HepG2 (cell line): Measurements from ENCODE around the gene CDIP1. TPM values are rescaled to one million over a fixed set of nuclear protein-coding genes. Genes with fewer than 3 reads are reported as not detected.
A peak's percentile ranks its signal among the peaks of the same experiment; 100 is the strongest.

Experiments used
- ATAC-seq: fragments of 200-7000 bp; cut with Tn5 transposase; 3 replicates; pipeline ENCODE4 v1.9.1; 2020; ENCODE audit warnings: mild to moderate bottlenecking, moderate library complexity
- BruUV-seq: library from RNA; stranded (reverse); fragments of 400-500 nt; replicated peaks from 2 replicates; lab custom pipeline; 2021; lab: Mats Ljungman, UMichigan
- CTCF ChIA-PET: fragments of 300-600 bp; formaldehyde crosslinking; extraction: SDS; loops from one replicate; lab custom pipeline; 2021; ENCODE audit warnings: low total read pairs, inconsistent platforms, low intra/inter-chr PET ratio; lab: Yijun Ruan, JAX
- POLR2A ChIA-PET: fragments of 350-600 bp; sonication (Branson Sonifier 250); formaldehyde crosslinking; loops from one replicate; lab custom pipeline; 2020; ENCODE audit warnings: antibody characterized with exemption, inconsistent platforms; lab: Yijun Ruan, JAX
- DNase-seq: peaks from one replicate; pipeline ENCODE4 v3.0.0-alpha.2; 2015; ENCODE audit warnings: low spot score
- FAIRE-seq: peaks from 3 replicates; lab custom pipeline; 2011; peaks lifted over from hg19 to GRCh38; lab: Jason Lieb, UNC
- H2AFZ ChIP-seq: one replicate; pipeline ENCODE4 v1.6.1; 2011; ENCODE audit warnings: low read length, inconsistent platforms
- H3K27ac ChIP-seq: fragments of 300-600 bp; 3 replicates; pipeline ENCODE4 v1.8.0; 2011; ENCODE audit warnings: mixed run types, mild to moderate bottlenecking, mixed read lengths, low read length, inconsistent platforms; ENCODE audit not compliant: insufficient read depth; ENCODE audit errors: extremely low read length
- H3K27me3 ChIP-seq, 2 experiments: fragments of 200-600 bp in 1 of 2; 2 replicates in 1 of 2; 3 replicates in 1 of 2; pipeline versions ENCODE4 v1.6.0 to v1.8.0; 2011; ENCODE audit warnings: low read length in 2 of 2, mild to moderate bottlenecking in 2 of 2, moderate library complexity in 2 of 2, inconsistent platforms in 1 of 2; ENCODE audit not compliant: insufficient read depth in 2 of 2, control insufficient read depth in 1 of 2
- H3K36me3 ChIP-seq, 2 experiments: fragments of 200-600 bp in 1 of 2; replicated peaks in 1 of 2; 2 replicates in 1 of 2; 3 replicates in 1 of 2; pipeline versions ENCODE4 v1.5.1 to v1.8.0; 2011; ENCODE audit warnings: low read length in 2 of 2, inconsistent platforms in 1 of 2; ENCODE audit not compliant: insufficient read depth in 2 of 2, control insufficient read depth in 1 of 2
- H3K4me1 ChIP-seq: 2 replicates; pipeline ENCODE4 v1.5.1; 2012; ENCODE audit warnings: low read length, inconsistent platforms; ENCODE audit not compliant: insufficient read depth
- H3K4me2 ChIP-seq: 2 replicates; pipeline ENCODE4 v1.6.0; 2011; ENCODE audit warnings: low read depth, low read length, inconsistent platforms
- H3K4me3 ChIP-seq, 3 experiments: fragments of 200-600 bp in 1 of 3; sonication (generic), shearing (Covaris generic) in 1 of 3; replicated peaks in 1 of 3; 2 replicates each; pipeline ENCODE4 v1.5.1; 2011 to 2016; ENCODE audit warnings: low read length in 3 of 3, inconsistent platforms in 2 of 3, low read depth in 2 of 3, mild to moderate bottlenecking in 2 of 3, control low read depth in 1 of 3, mixed read lengths in 1 of 3; ENCODE audit not compliant: insufficient read depth in 1 of 3
- H3K79me2 ChIP-seq: one replicate; pipeline ENCODE4 v1.6.1; 2011; ENCODE audit warnings: low read length, inconsistent platforms; ENCODE audit not compliant: insufficient read depth
- H3K9ac ChIP-seq: 2 replicates; pipeline ENCODE4 v1.6.0; 2011; ENCODE audit warnings: mild to moderate bottlenecking, low read depth, low read length, inconsistent platforms; ENCODE audit not compliant: insufficient read depth
- H3K9me3 ChIP-seq: 2 replicates; pipeline ENCODE4 v1.5.1; 2012; ENCODE audit warnings: mild to moderate bottlenecking, low read length
- H4K20me1 ChIP-seq: 2 replicates; pipeline ENCODE4 v1.6.0; 2011; ENCODE audit warnings: inconsistent platforms, mild to moderate bottlenecking, low read length, moderate library complexity; ENCODE audit not compliant: insufficient read depth
- AKAP8 ChIP-seq: sonication (generic); formaldehyde crosslinking; IDR thresholded peaks from 2 replicates; pipeline ENCODE4 v1.5.1; 2020; ENCODE audit warnings: mild to moderate bottlenecking, missing genetic modification reagents
- FOSL2 ChIP-seq: sonication (generic); formaldehyde crosslinking; IDR thresholded peaks from 2 replicates; pipeline ENCODE4 v1.4.0; 2020; ENCODE audit warnings: missing genetic modification reagents
- JUND ChIP-seq: sonication (generic); formaldehyde crosslinking; IDR thresholded peaks from 2 replicates; pipeline ENCODE4 v1.8.0; 2022; ENCODE audit warnings: mild to moderate bottlenecking, missing genetic modification reagents
- KDM1A ChIP-seq: IDR thresholded peaks from 2 replicates; pipeline ENCODE4 v1.6.1; 2016; ENCODE audit warnings: missing compliant biosample characterization
- PHF20 ChIP-seq: sonication (generic); formaldehyde crosslinking; IDR thresholded peaks from 2 replicates; pipeline ENCODE4 v1.5.0; 2020; ENCODE audit warnings: mild to moderate bottlenecking, missing genetic modification reagents
- RAD21 ChIP-seq: fragments of 450-650 bp; formaldehyde crosslinking; IDR thresholded peaks from 2 replicates; pipeline ENCODE4 v1.5.0; 2020; ENCODE audit warnings: mild to moderate bottlenecking
- SMC3 ChIP-seq: IDR thresholded peaks from 2 replicates; pipeline ENCODE4 v1.6.1; 2011; ENCODE audit warnings: low read length, improper control_type of control experiment
- SRSF1 ChIP-seq: fragments of 200-400 bp; formaldehyde crosslinking; optimal IDR thresholded peaks from 2 replicates; pipeline ENCODE3; 2017; ENCODE audit warnings: mild to moderate bottlenecking, low read depth, low read length, moderate library complexity
- TBX2 ChIP-seq: sonication (generic); formaldehyde crosslinking; IDR thresholded peaks from 2 replicates; pipeline ENCODE4 v1.5.0; 2020; ENCODE audit warnings: missing genetic modification reagents, mild to moderate bottlenecking, borderline replicate concordance
- ZNF33B ChIP-seq: sonication (generic); formaldehyde crosslinking; IDR thresholded peaks from 2 replicates; pipeline ENCODE4 v1.5.1; 2020; ENCODE audit warnings: mild to moderate bottlenecking, missing genetic modification reagents
- ZNF619 ChIP-seq: sonication (generic); formaldehyde crosslinking; IDR thresholded peaks from 2 replicates; pipeline ENCODE4 v1.4.0; 2020; ENCODE audit warnings: mild to moderate bottlenecking, missing genetic modification reagents
- ZNF772 ChIP-seq: sonication (generic); formaldehyde crosslinking; IDR thresholded peaks from 2 replicates; pipeline ENCODE4 v1.5.0; 2020; ENCODE audit warnings: mild to moderate bottlenecking, missing genetic modification reagents
- WGBS: methylation state at CpG from one replicate; pipeline ENCODE4 v1.1.6; 2017; ENCODE audit warnings: low lambda C conversion rate; 5-methylcytosine and 5-hydroxymethylcytosine counted together
- in situ Hi-C: cut with HindIII; loops from 2 replicates; pipeline ENCODE4 v1.10.0; 2017; ENCODE audit warnings: low pct_unique_long_range_greater_than_20kb; ENCODE audit not compliant: extremely low pct_ligation_motif_present
- intact Hi-C: fragments of 100-400 bp; cut with micrococcal nuclease; formaldehyde crosslinking; loops from one replicate; pipeline ENCODE4 v1.10.0; 2022; ENCODE audit not compliant: unreplicated experiment
- polyA plus RNA-seq, 8 experiments: library from polyadenylated mRNA; depleted of rRNA in 3 of 8; stranded (reverse) in 7 of 8; unstranded in 1 of 8; fragments of >200 nt; fragmentation: Illumina TruSeq in 4 of 8; extraction: Trizol in 4 of 8; gene quantifications; 2 replicates each; pipeline versions ENCODE4 v1.2.1 to v1.2.3, GENCODE V29; 2011 to 2016; ENCODE audit warnings: low read depth in 4 of 8, missing spikeins in 1 of 8, mixed read lengths in 1 of 8; ENCODE audit not compliant: insufficient read depth in 1 of 8
- total RNA-seq, 5 experiments: library from RNA; depleted of rRNA; stranded (reverse); fragments of >200 nt; fragmentation: Illumina TruSeq; extraction: Trizol; gene quantifications; 2 replicates each; pipeline ENCODE4 v1.2.3, GENCODE V29; 2016; ENCODE audit warnings: low read depth in 1 of 5
- TF ChIP-seq, protein P1 (sequence below): IDR thresholded peaks from 2 replicates; pipeline ENCODE4 v1.6.1; 2016
- TF ChIP-seq, protein P2 (sequence below): sonication (generic); formaldehyde crosslinking; IDR thresholded peaks from 2 replicates; pipeline ENCODE4 v1.9.0; 2022; ENCODE audit warnings: missing genetic modification reagents, mild to moderate bottlenecking, borderline replicate concordance
- TF ChIP-seq, protein P3 (sequence below): sonication (generic); formaldehyde crosslinking; IDR thresholded peaks from 2 replicates; pipeline ENCODE4 v1.5.0; 2020; ENCODE audit warnings: mild to moderate bottlenecking, missing genetic modification reagents, borderline replicate concordance
- TF ChIP-seq, protein P4 (sequence below): sonication (generic); formaldehyde crosslinking; IDR thresholded peaks from 2 replicates; pipeline ENCODE4 v1.5.0; 2020; ENCODE audit warnings: mild to moderate bottlenecking, missing genetic modification reagents, moderate library complexity

The CDIP1 gene
- total and polyA plus RNA-seq, 2 of the 13 experiments (the other 11 are each of a cell fraction or from before 2014, with no cell fraction given) = 31.2 to 56.7 TPM

DNA sequence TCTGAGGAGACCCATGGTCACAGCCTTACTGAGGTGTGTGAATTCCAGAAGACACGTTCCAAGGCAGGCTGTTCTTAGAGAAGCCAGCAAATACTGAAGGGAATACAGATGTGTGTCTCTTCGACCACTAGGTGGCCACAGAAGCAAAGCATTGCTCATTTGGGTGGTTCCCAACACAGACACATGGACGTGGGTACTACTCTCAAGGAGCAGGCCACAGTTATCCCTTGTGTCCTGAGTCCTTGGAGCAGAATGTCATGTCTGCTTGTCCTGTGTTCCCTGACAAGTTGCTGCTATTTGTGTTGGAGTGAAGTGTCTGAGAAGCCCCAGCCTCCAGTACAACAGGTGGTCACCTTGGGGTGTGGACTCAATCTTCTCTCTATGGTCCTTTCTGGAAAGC lies 32.1 kb downstream of the CDIP1 start:
- Histone ChIP-seq H3K79me2 (peaks cover 22% of the 10 kb centered on the region), H3K9me3 (no peaks in the 10 kb centered on the region), H3K4me2 (no peak overlapping the region), H3K4me1 (peaks cover 7% of the 10 kb centered on the region), H3K9ac (no peak overlapping the region), H3K27ac (no peak overlapping the region), H3K4me3 (no peak overlapping the region), H3K36me3 (peaks cover 18 to 43% of the 10 kb centered on the region in 2 experiments), H4K20me1 (peaks cover 9% of the 10 kb centered on the region), H2AFZ (no peak overlapping the region), H3K27me3 (no peaks in the 10 kb centered on the region)
- peak; percentile 59 for DNase-seq
- in situ Hi-C loops (loop anchor here (25.0 kb wide), 1 partner anchor 456 kb away; the partner anchor contains the start of gene SEC14L5), intact Hi-C loops (no loop called here)
- CTCF ChIA-PET = interaction anchor here (1.3 kb wide), 1 partner anchor 79 kb away, joined by 5 read pairs; no protein-coding TSS in a partner anchor
- FAIRE-seq = peak; percentile 98
- BruUV-seq = no TSS peak
- ATAC-seq = peak; percentile 76
- WGBS = 46% methylated on average over 3 of the region's 3 CpGs
- POLR2A ChIA-PET = interaction anchor here (2.0 kb wide), 1 partner anchor 32 kb away, joined by 6 read pairs; the partner anchor contains the start of gene CDIP1
- no peak for TF ChIP-seq ZNF33B
- no peak for TF ChIP-seq PHF20 (CRISPR knock-in tag)
- TF ChIP-seq AKAP8 (CRISPR knock-in tag) = no peak
- TF ChIP-seq, protein P1, sequence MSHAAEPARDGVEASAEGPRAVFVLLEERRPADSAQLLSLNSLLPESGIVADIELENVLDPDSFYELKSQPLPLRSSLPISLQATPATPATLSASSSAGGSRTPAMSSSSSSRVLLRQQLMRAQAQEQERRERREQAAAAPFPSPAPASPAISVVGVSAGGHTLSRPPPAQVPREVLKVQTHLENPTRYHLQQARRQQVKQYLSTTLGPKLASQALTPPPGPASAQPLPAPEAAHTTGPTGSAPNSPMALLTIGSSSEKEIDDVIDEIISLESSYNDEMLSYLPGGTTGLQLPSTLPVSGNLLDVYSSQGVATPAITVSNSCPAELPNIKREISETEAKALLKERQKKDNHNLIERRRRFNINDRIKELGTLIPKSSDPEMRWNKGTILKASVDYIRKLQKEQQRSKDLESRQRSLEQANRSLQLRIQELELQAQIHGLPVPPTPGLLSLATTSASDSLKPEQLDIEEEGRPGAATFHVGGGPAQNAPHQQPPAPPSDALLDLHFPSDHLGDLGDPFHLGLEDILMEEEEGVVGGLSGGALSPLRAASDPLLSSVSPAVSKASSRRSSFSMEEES (CRISPR knock-in tag) = no peak
- TF ChIP-seq SRSF1 = no peak
- no peak for TF ChIP-seq ZNF772
- peak; percentile 72 for TF ChIP-seq RAD21 (CRISPR knock-in tag)
- no peak for TF ChIP-seq ZNF619 (CRISPR knock-in tag)
- TF ChIP-seq SMC3 = peak; percentile 45; the same call in 1 of the 2 replicates
- TF ChIP-seq, protein P2, sequence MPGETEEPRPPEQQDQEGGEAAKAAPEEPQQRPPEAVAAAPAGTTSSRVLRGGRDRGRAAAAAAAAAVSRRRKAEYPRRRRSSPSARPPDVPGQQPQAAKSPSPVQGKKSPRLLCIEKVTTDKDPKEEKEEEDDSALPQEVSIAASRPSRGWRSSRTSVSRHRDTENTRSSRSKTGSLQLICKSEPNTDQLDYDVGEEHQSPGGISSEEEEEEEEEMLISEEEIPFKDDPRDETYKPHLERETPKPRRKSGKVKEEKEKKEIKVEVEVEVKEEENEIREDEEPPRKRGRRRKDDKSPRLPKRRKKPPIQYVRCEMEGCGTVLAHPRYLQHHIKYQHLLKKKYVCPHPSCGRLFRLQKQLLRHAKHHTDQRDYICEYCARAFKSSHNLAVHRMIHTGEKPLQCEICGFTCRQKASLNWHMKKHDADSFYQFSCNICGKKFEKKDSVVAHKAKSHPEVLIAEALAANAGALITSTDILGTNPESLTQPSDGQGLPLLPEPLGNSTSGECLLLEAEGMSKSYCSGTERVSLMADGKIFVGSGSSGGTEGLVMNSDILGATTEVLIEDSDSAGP (CRISPR knock-in tag) = 0 out of 2 replicates have a peak, but pooled peaks have one; percentile 25
- peak; percentile 4; the same call in 1 of the 2 replicates for TF ChIP-seq FOSL2 (CRISPR knock-in tag)
- TF ChIP-seq, protein P3, sequence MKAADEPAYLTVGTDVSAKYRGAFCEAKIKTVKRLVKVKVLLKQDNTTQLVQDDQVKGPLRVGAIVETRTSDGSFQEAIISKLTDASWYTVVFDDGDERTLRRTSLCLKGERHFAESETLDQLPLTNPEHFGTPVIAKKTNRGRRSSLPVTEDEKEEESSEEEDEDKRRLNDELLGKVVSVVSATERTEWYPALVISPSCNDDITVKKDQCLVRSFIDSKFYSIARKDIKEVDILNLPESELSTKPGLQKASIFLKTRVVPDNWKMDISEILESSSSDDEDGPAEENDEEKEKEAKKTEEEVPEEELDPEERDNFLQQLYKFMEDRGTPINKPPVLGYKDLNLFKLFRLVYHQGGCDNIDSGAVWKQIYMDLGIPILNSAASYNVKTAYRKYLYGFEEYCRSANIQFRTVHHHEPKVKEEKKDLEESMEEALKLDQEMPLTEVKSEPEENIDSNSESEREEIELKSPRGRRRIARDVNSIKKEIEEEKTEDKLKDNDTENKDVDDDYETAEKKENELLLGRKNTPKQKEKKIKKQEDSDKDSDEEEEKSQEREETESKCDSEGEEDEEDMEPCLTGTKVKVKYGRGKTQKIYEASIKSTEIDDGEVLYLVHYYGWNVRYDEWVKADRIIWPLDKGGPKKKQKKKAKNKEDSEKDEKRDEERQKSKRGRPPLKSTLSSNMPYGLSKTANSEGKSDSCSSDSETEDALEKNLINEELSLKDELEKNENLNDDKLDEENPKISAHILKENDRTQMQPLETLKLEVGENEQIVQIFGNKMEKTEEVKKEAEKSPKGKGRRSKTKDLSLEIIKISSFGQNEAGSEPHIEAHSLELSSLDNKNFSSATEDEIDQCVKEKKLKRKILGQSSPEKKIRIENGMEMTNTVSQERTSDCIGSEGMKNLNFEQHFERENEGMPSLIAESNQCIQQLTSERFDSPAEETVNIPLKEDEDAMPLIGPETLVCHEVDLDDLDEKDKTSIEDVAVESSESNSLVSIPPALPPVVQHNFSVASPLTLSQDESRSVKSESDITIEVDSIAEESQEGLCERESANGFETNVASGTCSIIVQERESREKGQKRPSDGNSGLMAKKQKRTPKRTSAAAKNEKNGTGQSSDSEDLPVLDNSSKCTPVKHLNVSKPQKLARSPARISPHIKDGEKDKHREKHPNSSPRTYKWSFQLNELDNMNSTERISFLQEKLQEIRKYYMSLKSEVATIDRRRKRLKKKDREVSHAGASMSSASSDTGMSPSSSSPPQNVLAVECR (CRISPR knock-in tag) = 0 out of 2 replicates have a peak, but pooled peaks have one; percentile 23
- TF ChIP-seq, protein P4, sequence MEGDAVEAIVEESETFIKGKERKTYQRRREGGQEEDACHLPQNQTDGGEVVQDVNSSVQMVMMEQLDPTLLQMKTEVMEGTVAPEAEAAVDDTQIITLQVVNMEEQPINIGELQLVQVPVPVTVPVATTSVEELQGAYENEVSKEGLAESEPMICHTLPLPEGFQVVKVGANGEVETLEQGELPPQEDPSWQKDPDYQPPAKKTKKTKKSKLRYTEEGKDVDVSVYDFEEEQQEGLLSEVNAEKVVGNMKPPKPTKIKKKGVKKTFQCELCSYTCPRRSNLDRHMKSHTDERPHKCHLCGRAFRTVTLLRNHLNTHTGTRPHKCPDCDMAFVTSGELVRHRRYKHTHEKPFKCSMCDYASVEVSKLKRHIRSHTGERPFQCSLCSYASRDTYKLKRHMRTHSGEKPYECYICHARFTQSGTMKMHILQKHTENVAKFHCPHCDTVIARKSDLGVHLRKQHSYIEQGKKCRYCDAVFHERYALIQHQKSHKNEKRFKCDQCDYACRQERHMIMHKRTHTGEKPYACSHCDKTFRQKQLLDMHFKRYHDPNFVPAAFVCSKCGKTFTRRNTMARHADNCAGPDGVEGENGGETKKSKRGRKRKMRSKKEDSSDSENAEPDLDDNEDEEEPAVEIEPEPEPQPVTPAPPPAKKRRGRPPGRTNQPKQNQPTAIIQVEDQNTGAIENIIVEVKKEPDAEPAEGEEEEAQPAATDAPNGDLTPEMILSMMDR (CRISPR knock-in tag) = peak; percentile 91
- 0 out of 2 replicates have a peak, but pooled peaks have one; percentile 24 for TF ChIP-seq TBX2 (CRISPR knock-in tag)
- 0 out of 2 replicates have a peak, but pooled peaks have one; percentile 23 for TF ChIP-seq JUND
- no peak for TF ChIP-seq KDM1A
